DOHH2 (cell line): ENCODE measurements around the gene SRGAP1.

ENCODE experiments used
- H3F3A ChIP-seq: fragments of 200-600 bp; sonication (generic), shearing (Covaris generic); 2 replicates; pipeline ENCODE4 v1.6.0; 2016; ENCODE audit warnings: antibody characterized with exemption, mild to moderate bottlenecking; ENCODE audit not compliant: control insufficient read depth, insufficient read depth
- H3K27ac ChIP-seq: fragments of 200-600 bp; sonication (generic); 2 replicates; pipeline ENCODE4 v1.5.1; 2014; ENCODE audit warnings: low read depth, mild to moderate bottlenecking, low read length, moderate library complexity
- H3K27me3 ChIP-seq: fragments of 200-600 bp; sonication (generic); 2 replicates; pipeline ENCODE4 v1.6.1; 2014; ENCODE audit warnings: mild to moderate bottlenecking, low read length, mixed read lengths; ENCODE audit not compliant: control insufficient read depth
- H3K36me3 ChIP-seq: fragments of 200-600 bp; sonication (generic); 2 replicates; pipeline ENCODE4 v1.6.1; 2014; ENCODE audit warnings: mild to moderate bottlenecking, low read length, moderate library complexity, mixed read lengths; ENCODE audit not compliant: control insufficient read depth
- H3K4me1 ChIP-seq: fragments of 200-600 bp; sonication (generic); 2 replicates; pipeline ENCODE4 v1.6.1; 2014; ENCODE audit warnings: mild to moderate bottlenecking, low read length, mixed read lengths; ENCODE audit not compliant: control insufficient read depth
- H3K4me2 ChIP-seq: fragments of 200-600 bp; sonication (generic); 2 replicates; pipeline ENCODE4 v1.6.0; 2014; ENCODE audit warnings: mild to moderate bottlenecking, low read length, moderate library complexity
- H3K4me3 ChIP-seq: fragments of 200-600 bp; sonication (generic); 2 replicates; pipeline ENCODE4 v1.5.1; 2014; ENCODE audit warnings: mild to moderate bottlenecking, low read length, mixed read lengths
- H3K79me2 ChIP-seq: fragments of 200-600 bp; sonication (generic); 2 replicates; pipeline ENCODE4 v1.6.1; 2014; ENCODE audit warnings: mild to moderate bottlenecking, low read length, mixed read lengths; ENCODE audit not compliant: control insufficient read depth
- H3K9me2 ChIP-seq: fragments of 200-600 bp; sonication (generic); replicated peaks from 2 replicates; pipeline ENCODE4 v1.6.1; 2014; ENCODE audit warnings: mild to moderate bottlenecking, low read length, mixed read lengths; ENCODE audit not compliant: control insufficient read depth
- H3K9me3 ChIP-seq: fragments of 200-600 bp; sonication (generic); 2 replicates; pipeline ENCODE4 v1.6.1; 2014; ENCODE audit warnings: antibody characterized with exemption, low read length, mixed read lengths; ENCODE audit not compliant: control insufficient read depth, insufficient read depth
- H4K20me1 ChIP-seq: fragments of 200-600 bp; sonication (generic); 2 replicates; pipeline ENCODE4 v1.6.0; 2014; ENCODE audit warnings: low read depth, mild to moderate bottlenecking, antibody characterized with exemption, low read length, moderate library complexity; ENCODE audit not compliant: control insufficient read depth, insufficient read depth
- EZH2phosphoT487 ChIP-seq: fragments of 200-600 bp; sonication (generic); IDR thresholded peaks from 2 replicates; pipeline ENCODE4 v1.6.1; 2017; ENCODE audit warnings: borderline replicate concordance, mild to moderate bottlenecking, antibody characterized with exemption, low read length, moderate library complexity, mixed read lengths
- TF ChIP-seq, protein P1 (sequence below): fragments of 200-600 bp; sonication (generic); IDR thresholded peaks from one replicate; pipeline ENCODE4 v1.5.1; 2014; ENCODE audit warnings: antibody characterized with exemption, mild to moderate bottlenecking, low read depth, low read length; ENCODE audit not compliant: poor library complexity, severe bottlenecking

Gene SRGAP1

DNA sequence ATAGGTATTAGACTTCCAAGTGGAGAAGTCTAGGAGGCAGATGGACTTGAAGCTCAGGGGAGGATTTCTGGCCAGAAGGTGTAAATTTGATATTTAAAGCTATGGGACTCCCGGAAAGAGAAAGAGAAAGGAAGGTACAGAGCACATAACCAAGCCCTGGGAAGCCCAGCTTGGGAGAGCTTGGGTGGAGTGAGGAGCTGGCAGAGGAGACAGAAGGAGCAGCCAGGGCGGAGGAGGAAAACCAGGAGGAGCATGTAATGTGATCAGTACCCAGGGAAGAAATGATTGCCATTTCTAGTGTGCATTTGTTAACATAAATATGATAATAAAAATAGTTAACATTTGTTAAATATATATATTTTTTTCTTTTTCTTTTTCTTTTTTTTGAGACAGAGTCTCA lies 310.2 kb downstream of the SRGAP1 start:
- no peaks in the 10 kb centered on the region for H3K9me3 ChIP-seq
- TF ChIP-seq, protein P1, sequence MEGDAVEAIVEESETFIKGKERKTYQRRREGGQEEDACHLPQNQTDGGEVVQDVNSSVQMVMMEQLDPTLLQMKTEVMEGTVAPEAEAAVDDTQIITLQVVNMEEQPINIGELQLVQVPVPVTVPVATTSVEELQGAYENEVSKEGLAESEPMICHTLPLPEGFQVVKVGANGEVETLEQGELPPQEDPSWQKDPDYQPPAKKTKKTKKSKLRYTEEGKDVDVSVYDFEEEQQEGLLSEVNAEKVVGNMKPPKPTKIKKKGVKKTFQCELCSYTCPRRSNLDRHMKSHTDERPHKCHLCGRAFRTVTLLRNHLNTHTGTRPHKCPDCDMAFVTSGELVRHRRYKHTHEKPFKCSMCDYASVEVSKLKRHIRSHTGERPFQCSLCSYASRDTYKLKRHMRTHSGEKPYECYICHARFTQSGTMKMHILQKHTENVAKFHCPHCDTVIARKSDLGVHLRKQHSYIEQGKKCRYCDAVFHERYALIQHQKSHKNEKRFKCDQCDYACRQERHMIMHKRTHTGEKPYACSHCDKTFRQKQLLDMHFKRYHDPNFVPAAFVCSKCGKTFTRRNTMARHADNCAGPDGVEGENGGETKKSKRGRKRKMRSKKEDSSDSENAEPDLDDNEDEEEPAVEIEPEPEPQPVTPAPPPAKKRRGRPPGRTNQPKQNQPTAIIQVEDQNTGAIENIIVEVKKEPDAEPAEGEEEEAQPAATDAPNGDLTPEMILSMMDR: no peak
- no peak for TF ChIP-seq EZH2phosphoT487

DNA sequence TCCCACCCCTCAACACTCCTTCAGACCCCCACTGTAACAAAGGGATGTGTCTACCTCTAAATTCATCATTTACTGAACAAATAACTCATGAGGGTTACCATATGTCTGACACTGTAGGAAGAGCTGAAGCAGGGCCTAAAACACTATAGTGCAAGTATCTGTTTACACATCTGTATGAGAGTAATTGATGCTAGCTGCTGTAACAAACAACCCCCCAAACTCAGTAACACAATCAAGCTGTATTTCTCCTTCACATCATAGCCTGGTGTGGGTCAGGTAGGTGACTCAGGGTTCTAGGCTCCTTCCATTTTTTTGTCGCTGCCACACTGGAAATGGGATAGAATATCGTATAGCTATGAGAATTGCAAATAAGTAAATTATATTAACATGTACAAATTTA lies 312.6 kb downstream of the SRGAP1 start:
- H3K4me3 ChIP-seq: no peak overlapping the region
- H3F3A ChIP-seq: no peaks in the 10 kb centered on the region
- TF ChIP-seq, protein P1: no peak
- TF ChIP-seq EZH2phosphoT487: no peak
- H3K27me3 ChIP-seq: no peaks in the 10 kb centered on the region
- no peak overlapping the region for H3K4me2 ChIP-seq
- no peak overlapping the region for H3K27ac ChIP-seq
- no peaks in the 10 kb centered on the region for H3K36me3 ChIP-seq
- H3K9me2 ChIP-seq: no peaks in the 10 kb centered on the region
- no peaks in the 10 kb centered on the region for H4K20me1 ChIP-seq
- H3K4me1 ChIP-seq: no peaks in the 10 kb centered on the region
- no peaks in the 10 kb centered on the region for H3K9me3 ChIP-seq
- no peaks in the 10 kb centered on the region for H3K79me2 ChIP-seq

More for the DNA sequence above, 310.2 kb downstream of the SRGAP1 start:
- H3K9me2 ChIP-seq: no peaks in the 10 kb centered on the region
- no peaks in the 10 kb centered on the region for H3F3A ChIP-seq
- no peaks in the 10 kb centered on the region for H3K4me1 ChIP-seq
- no peak overlapping the region for H3K4me2 ChIP-seq
- H3K27me3 ChIP-seq: no peaks in the 10 kb centered on the region
- no peaks in the 10 kb centered on the region for H3K79me2 ChIP-seq
- no peaks in the 10 kb centered on the region for H3K36me3 ChIP-seq
- no peak overlapping the region for H3K27ac ChIP-seq
- H3K4me3 ChIP-seq: no peak overlapping the region
- H4K20me1 ChIP-seq: no peaks in the 10 kb centered on the region

DNA sequence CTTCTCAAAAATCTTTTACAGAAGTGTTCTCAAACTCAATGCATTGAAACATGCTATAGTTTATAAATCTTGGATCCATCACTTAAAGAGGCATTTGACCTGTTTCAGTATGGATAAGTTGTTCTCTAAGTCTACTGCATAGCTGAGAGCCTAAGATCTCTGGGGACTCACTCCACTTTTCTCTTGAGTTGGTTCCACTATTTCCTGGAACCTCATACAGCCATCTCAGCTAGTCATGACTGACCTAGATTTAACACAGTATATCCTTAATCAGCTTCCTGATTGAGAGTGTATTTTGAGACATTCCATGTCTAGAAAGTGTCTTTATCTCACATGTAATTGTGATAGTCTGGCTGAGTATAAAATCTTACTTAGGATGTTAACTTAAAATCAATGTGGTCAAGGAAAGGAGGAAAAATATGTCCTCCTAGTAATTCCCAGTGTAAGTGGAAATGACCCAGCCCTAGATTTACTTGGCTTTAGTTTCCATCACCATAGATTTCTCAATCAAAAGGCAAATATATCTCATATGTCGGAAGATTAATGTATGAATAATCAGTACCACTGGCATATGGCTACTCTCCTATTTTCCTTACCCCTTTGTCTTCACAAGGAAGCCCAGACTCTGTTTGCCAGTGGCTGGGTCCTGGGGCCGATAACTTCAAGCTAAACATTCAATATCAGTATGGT lies 315.7 kb downstream of the SRGAP1 start:
- no peaks in the 10 kb centered on the region for H3K79me2 ChIP-seq
- no peaks in the 10 kb centered on the region for H3K9me3 ChIP-seq
- H3K9me2 ChIP-seq: no peaks in the 10 kb centered on the region
- TF ChIP-seq, protein P1: no peak
- TF ChIP-seq EZH2phosphoT487: no peak
- H4K20me1 ChIP-seq: no peaks in the 10 kb centered on the region
- no peaks in the 10 kb centered on the region for H3K36me3 ChIP-seq
- no peak overlapping the region for H3K4me3 ChIP-seq
- no peak overlapping the region for H3K27ac ChIP-seq
- no peaks in the 10 kb centered on the region for H3K27me3 ChIP-seq
- H3K4me2 ChIP-seq: no peak overlapping the region
- H3F3A ChIP-seq: no peaks in the 10 kb centered on the region
- 0 out of 2 replicates have a peak, but pooled peaks cover 3% of the 10 kb centered on the region for H3K4me1 ChIP-seq
